Gastroesophageal sphincter (tissue), 4 donors: ENCODE data around the gene GRB2. TPM values are rescaled to one million over a fixed set of nuclear protein-coding genes. Genes with fewer than 3 reads are reported as not detected.

Experiments
- ATAC-seq: fragments of 150-250 bp; one replicate; pipeline ENCODE4 v1.9.1; 2016; ENCODE audit warnings: mild to moderate bottlenecking, moderate library complexity
- H3K27ac ChIP-seq, 4 donors: fragments of 200-600 bp; sonication (generic) in 3 of 4; 1 replicate in 3 of 4; 2 replicates in 1 of 4; pipeline ENCODE4 v1.5.1; 2016 to 2019
- H3K27me3 ChIP-seq: fragments of 200-600 bp; sonication (generic); one replicate; pipeline ENCODE4 v1.5.1; 2019
- H3K36me3 ChIP-seq, 2 donors: fragments of 200-600 bp; sonication (generic); one replicate each; pipeline ENCODE4 v1.5.1; 2019; ENCODE audit warnings: control low read depth in 1 of 2
- H3K4me1 ChIP-seq, 3 donors: fragments of 200-600 bp; sonication (generic); 1 replicate in 2 of 3; 2 replicates in 1 of 3; pipeline ENCODE4 v1.5.1; 2016 to 2019; ENCODE audit warnings: control low read depth in 2 of 3
- H3K4me3 ChIP-seq, 2 donors: fragments of 200-600 bp; sonication (generic); one replicate each; pipeline ENCODE4 v1.5.1; 2019; ENCODE audit warnings: mild to moderate bottlenecking in 1 of 2, moderate library complexity in 1 of 2
- H3K9me3 ChIP-seq, 3 donors: fragments of 200-600 bp; sonication (generic); one replicate each; pipeline ENCODE4 v1.5.1; 2017 to 2019; ENCODE audit warnings: control low read depth in 2 of 3
- CTCF ChIP-seq, 4 experiments: fragments of 200-600 bp in 2 of 4; fragments of 450-650 bp in 2 of 4; sonication (generic) in 1 of 4; IDR thresholded peaks; one replicate each; pipeline ENCODE4 v1.5.1; 2017 to 2019; ENCODE audit warnings: antibody characterized with exemption in 4 of 4, mild to moderate bottlenecking in 2 of 4, moderate library complexity in 2 of 4
- EP300 ChIP-seq: sonication (generic); formaldehyde crosslinking; IDR thresholded peaks from one replicate; pipeline ENCODE4 v1.6.1; 2017; ENCODE audit warnings: antibody characterized with exemption, mild to moderate bottlenecking
- POLR2A ChIP-seq, 2 donors: fragments of 450-650 bp; IDR thresholded peaks; one replicate each; pipeline ENCODE4 v1.6.1; 2017; ENCODE audit warnings: antibody characterized with exemption in 2 of 2, mild to moderate bottlenecking in 2 of 2, moderate library complexity in 1 of 2
- POLR2AphosphoS5 ChIP-seq: sonication (generic); formaldehyde crosslinking; IDR thresholded peaks from one replicate; pipeline ENCODE4 v1.6.1; 2017; ENCODE audit warnings: antibody characterized with exemption
- WGBS, 2 donors: methylation state at CpG; one replicate each; pipeline ENCODE4 v1.1.5; 2018; ENCODE audit warnings: low coverage in 1 of 2; 5-methylcytosine and 5-hydroxymethylcytosine counted together
- total RNA-seq, 4 donors: library from RNA; depleted of rRNA; stranded (reverse); fragments of >200 nt; gene quantifications; one replicate each; pipeline ENCODE4 v1.1.0, GENCODE V29; 2016

Gene GRB2
- total RNA-seq, 4 donors from 2014 or later, result 80.6 to 113 (median 97.6) TPM

DNA sequence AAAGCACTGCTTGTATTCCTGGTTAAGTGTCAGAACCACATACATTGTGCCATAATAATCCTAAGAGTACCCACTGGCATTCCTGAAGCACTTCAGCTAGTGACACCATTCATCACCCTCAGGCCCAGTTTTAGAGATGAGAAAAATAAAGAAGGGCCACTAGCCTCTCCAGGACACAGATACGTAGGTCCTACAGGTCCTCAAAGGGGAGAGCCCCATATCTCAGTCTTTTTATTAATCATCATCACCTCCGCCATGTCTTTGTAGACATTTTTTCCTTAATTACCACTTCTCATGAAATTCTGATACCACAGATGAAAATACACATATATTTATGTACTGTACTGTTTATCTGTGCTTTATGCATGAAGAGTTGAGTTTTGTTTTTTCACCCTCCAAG, 43.5 kb downstream of the GRB2 start:
- H3K36me3 ChIP-seq, result no peaks in the 10 kb centered on the region
- no peak overlapping the region for H3K27ac ChIP-seq
- 44 to 50% methylated on average over 2 of the region's 2 CpGs for WGBS, 2 donors
- H3K27me3 ChIP-seq, result no peaks in the 10 kb centered on the region
- H3K9me3 ChIP-seq, result no peaks in the 10 kb centered on the region
- no peak for ATAC-seq
- no peak overlapping the region for H3K4me3 ChIP-seq
- H3K4me1 ChIP-seq, result peaks cover 0 to 77% (median 15%) of the 10 kb centered on the region in 3 donors
- TF ChIP-seq POLR2A (IDR thresholded peaks at IDR 0.05) (no peak), POLR2AphosphoS5 (no peak)

GRCh38 chr17:75361344-75361743, 44.1 kb downstream of the GRB2 start:
- no peak overlapping the region for H3K4me3 ChIP-seq
- no peaks in the 10 kb centered on the region for H3K9me3 ChIP-seq
- peaks cover 0 to 75% (median 10%) of the 10 kb centered on the region in 3 donors for H3K4me1 ChIP-seq
- ATAC-seq, result no peak
- 32 to 46% methylated on average over 3 of the region's 3 CpGs for WGBS, 2 donors
- no peak overlapping the region for H3K27ac ChIP-seq
- TF ChIP-seq POLR2A (IDR thresholded peaks at IDR 0.05) (no peak), CTCF (IDR thresholded peaks at IDR 0.05) (no peak), EP300 (no peak), POLR2AphosphoS5 (no peak)
- no peaks in the 10 kb centered on the region for H3K36me3 ChIP-seq
- no peaks in the 10 kb centered on the region for H3K27me3 ChIP-seq

- WGBS, 2 donors, result 77 to 80% methylated on average over 6 to 9 of the region's 9 CpGs
- H3K27ac ChIP-seq, result no peak overlapping the region
- H3K4me1 ChIP-seq, result peaks cover 0 to 40% (median 5%) of the 10 kb centered on the region in 3 donors
- H3K9me3 ChIP-seq, result no peaks in the 10 kb centered on the region
- no peaks in the 10 kb centered on the region for H3K27me3 ChIP-seq
- H3K4me3 ChIP-seq, result no peak overlapping the region
- H3K36me3 ChIP-seq, result no peaks in the 10 kb centered on the region
- TF ChIP-seq POLR2AphosphoS5 (no peak), CTCF (IDR thresholded peaks at IDR 0.05) (no peak), POLR2A (IDR thresholded peaks at IDR 0.05) (no peak), EP300 (no peak)
- ATAC-seq, result no peak
Observed at GRCh38 chr17:75356260-75356937, 49.1 kb downstream of the GRB2 start.

DNA sequence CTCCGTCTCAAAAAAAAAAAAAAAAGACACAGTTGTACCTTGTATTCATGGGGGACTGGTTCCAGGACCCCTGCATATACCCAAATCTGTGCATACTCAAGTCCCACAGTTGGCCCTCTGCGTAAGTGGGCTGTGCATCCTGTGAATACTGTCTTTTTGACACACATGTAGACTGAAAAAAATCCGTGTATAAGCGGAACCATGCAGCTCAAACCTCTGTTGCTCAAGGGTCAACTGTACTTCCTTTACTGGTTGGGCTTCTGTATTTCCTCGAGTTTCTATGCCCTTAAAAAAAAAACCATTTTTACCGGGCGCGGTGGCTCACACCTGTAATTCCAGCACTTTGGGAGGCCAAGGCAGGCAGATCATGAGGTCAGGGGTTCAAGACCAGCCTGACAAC, 52.3 kb downstream of the GRB2 start:
- H3K36me3 ChIP-seq, result no peaks in the 10 kb centered on the region
- 88 to 94% methylated on average over 4 of the region's 8 CpGs for WGBS, 2 donors
- no peak overlapping the region for H3K27ac ChIP-seq
- ATAC-seq, result no peak
- no peaks in the 10 kb centered on the region for H3K9me3 ChIP-seq
- H3K27me3 ChIP-seq, result no peaks in the 10 kb centered on the region
- TF ChIP-seq EP300 (no peak), POLR2AphosphoS5 (no peak), CTCF (IDR thresholded peaks at IDR 0.05) (no peak), POLR2A (IDR thresholded peaks at IDR 0.05) (no peak)
- H3K4me3 ChIP-seq, result no peak overlapping the region
- peaks cover 2 to 48% (median 5%) of the 10 kb centered on the region in 3 donors for H3K4me1 ChIP-seq

DNA sequence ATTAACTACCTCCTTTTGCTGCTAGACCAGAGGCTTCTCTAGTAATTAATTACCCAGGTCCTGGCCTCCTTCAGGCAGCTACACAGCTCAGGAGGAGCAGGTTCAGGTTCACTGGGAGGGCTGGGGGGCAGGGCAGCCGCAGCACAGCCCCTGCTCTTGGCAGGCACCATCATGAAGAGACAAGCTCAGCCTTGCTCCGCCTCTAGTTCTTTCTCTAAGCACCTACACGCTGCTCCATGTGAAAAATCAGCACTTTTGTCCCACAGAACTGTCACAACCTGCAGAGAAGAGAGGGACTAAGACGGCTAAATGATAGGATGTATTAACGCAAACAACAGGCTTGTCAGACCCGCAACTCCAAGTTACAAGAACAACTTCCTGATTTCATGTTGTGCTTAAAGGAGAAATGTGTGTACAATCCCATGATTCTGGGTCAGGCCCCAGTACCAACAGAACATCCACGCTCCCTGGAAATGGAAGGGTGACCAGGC, 53.4 kb downstream of the GRB2 start:
- H3K36me3 ChIP-seq, result no peaks in the 10 kb centered on the region
- peak; percentile 50 for ATAC-seq
- no peaks in the 10 kb centered on the region for H3K9me3 ChIP-seq
- 7 to 41% methylated on average over 3 to 5 of the region's 7 CpGs for WGBS, 2 donors
- no peak overlapping the region for H3K4me3 ChIP-seq
- peak overlapping the region in 2 of 4 donors; percentile 33 to 43 for H3K27ac ChIP-seq
- peaks cover 2 to 59% (median 5%) of the 10 kb centered on the region in 3 donors for H3K4me1 ChIP-seq
- H3K27me3 ChIP-seq, result no peaks in the 10 kb centered on the region
- TF ChIP-seq POLR2AphosphoS5 (no peak), CTCF (IDR thresholded peaks at IDR 0.05) (no peak), POLR2A (IDR thresholded peaks at IDR 0.05) (no peak), EP300 (no peak)
